Measurements from ENCODE around the gene IL22.

DNA sequence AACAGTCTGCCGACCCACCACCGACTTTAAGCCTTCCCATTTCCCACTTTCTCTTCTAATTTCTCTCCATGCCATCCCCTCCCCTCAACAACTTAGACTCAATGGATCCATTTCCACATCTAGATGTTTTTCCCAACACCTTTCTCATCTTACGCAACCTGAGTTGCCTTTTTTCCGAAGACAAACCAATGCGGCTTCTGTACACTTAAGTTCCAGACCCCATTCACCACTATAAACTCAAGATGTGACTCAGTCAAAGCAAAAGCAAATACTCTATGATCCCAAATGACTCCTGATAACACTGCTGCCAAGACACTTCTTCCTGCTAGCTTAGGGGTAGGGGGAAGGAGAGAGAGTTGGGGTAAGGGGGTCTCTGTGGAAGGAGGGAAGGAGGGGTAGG, 1.3 kb downstream of the IL22 start:
- no peak for TF ChIP-seq GATA3 (IDR thresholded peaks at IDR 0.05; ENCODE audit: low read depth, low read length)
- TF ChIP-seq GATA2 (IDR thresholded peaks at IDR 0.05; ENCODE audit: low read depth, low read length) = no peak

Data from SH-SY5Y (cell line).